BE2C (cell line): ENCODE results near the gene KLHDC8B.
A peak's percentile ranks its signal among the peaks of the same experiment; 100 is the strongest.

ENCODE experiments used
- DNase-seq: peaks from one replicate; pipeline ENCODE4 v3.0.0-alpha.2; 2020
- H3K27me3 ChIP-seq: fragments of 250-450 bp; sonication (Bioruptor Pico); 2 replicates; pipeline ENCODE4 v1.5.1; 2020; ENCODE audit warnings: mild to moderate bottlenecking
- H3K36me3 ChIP-seq: fragments of 250-450 bp; sonication (Bioruptor Pico); 2 replicates; pipeline ENCODE4 v1.5.1; 2020; ENCODE audit warnings: mild to moderate bottlenecking
- H3K4me1 ChIP-seq: fragments of 250-450 bp; sonication (Bioruptor Pico); 2 replicates; pipeline ENCODE4 v1.5.1; 2020
- H3K4me3 ChIP-seq: 2 replicates; pipeline ENCODE4 v1.5.1; 2011; ENCODE audit warnings: low read depth, low read length
- H3K9me3 ChIP-seq: fragments of 250-450 bp; sonication (Bioruptor Pico); 2 replicates; pipeline ENCODE4 v1.5.1; 2020
- TF ChIP-seq, protein P1 (sequence below): IDR thresholded peaks from 2 replicates; pipeline ENCODE4 v1.5.1; 2012; ENCODE audit warnings: mild to moderate bottlenecking, low read depth, low read length

KLHDC8B gene

DNA sequence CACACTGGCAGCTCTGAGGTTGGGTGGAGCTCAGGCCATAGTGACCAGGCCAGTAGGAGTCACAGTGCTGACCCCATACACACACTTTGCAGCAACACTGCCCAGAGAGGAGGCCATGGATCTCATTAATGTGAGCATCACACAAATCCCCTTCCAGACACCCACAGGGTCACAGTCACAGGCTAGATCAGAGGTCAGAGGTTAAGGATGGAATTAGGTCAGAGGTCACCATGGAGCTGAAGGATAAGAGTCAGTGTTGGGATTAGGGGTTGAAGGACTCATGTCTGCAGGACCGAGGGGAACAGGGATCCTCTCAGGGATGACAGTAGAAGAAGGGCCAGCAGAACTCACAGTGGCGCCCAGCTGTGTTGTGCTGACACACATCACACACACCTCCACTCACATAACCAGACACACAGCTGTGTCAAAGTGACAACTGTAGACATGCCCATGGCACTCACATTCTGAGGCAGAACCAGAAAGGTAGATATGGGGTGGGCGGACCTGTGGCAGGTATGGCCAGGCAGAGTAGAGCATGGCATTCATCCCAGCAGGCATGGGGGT lies 18.0 kb upstream of the KLHDC8B start:
- Histone ChIP-seq H3K4me3 (no peak overlapping the region), H3K9me3 (no peaks in the 10 kb centered on the region), H3K36me3 (no peaks in the 10 kb centered on the region), H3K27me3 (no peaks in the 10 kb centered on the region), H3K4me1 (no peaks in the 10 kb centered on the region)
- no peak for DNase-seq
- TF ChIP-seq, protein P1, sequence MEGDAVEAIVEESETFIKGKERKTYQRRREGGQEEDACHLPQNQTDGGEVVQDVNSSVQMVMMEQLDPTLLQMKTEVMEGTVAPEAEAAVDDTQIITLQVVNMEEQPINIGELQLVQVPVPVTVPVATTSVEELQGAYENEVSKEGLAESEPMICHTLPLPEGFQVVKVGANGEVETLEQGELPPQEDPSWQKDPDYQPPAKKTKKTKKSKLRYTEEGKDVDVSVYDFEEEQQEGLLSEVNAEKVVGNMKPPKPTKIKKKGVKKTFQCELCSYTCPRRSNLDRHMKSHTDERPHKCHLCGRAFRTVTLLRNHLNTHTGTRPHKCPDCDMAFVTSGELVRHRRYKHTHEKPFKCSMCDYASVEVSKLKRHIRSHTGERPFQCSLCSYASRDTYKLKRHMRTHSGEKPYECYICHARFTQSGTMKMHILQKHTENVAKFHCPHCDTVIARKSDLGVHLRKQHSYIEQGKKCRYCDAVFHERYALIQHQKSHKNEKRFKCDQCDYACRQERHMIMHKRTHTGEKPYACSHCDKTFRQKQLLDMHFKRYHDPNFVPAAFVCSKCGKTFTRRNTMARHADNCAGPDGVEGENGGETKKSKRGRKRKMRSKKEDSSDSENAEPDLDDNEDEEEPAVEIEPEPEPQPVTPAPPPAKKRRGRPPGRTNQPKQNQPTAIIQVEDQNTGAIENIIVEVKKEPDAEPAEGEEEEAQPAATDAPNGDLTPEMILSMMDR: no peak

DNA sequence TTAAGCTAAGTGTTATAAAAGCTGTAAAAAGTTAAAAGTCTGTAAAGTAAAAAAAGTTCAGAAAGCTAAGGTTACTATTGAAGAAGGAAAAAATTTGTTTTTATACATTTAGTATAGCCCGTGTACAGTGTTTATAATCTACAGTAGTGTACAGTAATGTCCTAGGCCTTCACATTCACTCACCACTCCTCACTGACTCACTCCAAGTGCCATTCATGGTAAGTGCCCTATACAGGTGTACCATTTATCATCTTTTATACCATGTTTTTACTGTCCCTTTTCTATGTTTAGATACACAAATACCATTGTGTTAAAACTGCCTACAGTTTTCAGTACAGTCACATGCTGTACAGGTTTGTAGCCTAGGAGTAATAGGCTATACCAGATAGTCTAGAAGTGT lies 14.1 kb upstream of the KLHDC8B start:
- no peak for DNase-seq
- TF ChIP-seq, protein P1: no peak
- Histone ChIP-seq H3K36me3 (no peaks in the 10 kb centered on the region), H3K4me3 (no peak overlapping the region), H3K9me3 (no peaks in the 10 kb centered on the region), H3K4me1 (no peaks in the 10 kb centered on the region), H3K27me3 (no peaks in the 10 kb centered on the region)

DNA sequence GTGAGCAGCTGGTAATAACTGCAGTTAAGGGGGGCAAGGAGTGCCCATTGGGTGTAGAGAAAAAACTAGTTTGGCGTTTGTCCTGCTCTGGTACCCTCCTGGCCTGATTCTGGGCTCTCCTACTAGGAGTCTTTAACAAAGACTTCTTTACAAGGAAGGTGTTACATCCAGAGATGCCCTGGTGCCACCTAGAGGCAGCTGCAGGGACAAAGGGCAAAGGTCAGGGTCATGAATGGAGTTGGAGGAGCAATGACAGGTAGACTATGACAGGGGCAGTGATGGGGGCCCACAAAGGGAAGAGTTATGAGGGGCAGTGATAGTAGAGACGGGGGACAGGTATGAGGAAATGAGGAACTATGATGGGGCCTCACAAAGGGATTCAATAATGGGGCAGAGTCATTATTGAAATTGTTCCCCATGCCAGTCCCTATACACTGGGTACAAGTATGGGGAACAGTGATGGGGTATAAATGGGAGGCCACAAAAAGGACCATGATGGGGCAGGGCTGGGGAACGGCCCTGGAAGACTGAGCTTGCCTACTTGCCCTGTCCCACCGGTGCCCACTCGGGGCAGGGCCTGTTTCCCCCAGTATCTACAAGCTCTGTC lies 13.2 kb upstream of the KLHDC8B start:
- Histone ChIP-seq H3K27me3 (no peaks in the 10 kb centered on the region), H3K4me1 (no peaks in the 10 kb centered on the region), H3K36me3 (peaks cover 3% of the 10 kb centered on the region; the same call in 1 of the 2 replicates), H3K9me3 (no peaks in the 10 kb centered on the region), H3K4me3 (no peak overlapping the region)
- TF ChIP-seq, protein P1: peak; percentile 53
- DNase-seq: peak; percentile 35

DNA sequence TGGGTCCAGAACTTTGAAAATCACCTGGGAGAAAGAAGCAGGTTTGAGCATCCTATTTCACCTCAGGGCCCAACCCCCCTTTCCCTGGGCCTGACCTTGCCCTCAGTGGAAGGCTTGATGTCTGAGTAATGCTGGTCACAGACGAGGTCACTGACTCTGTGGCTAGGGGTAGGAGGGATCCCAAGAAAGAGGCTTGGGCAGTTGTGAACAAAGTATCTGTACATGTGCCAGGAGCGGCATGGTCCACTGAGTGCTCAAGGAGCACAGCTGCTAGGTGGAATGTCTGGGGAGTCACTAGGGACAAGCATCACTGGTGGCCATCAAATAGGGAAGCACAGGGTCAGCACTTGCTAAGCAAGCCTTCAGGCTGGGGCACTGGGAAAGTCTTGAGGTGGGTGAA lies 12.6 kb upstream of the KLHDC8B start:
- Histone ChIP-seq H3K9me3 (no peaks in the 10 kb centered on the region), H3K4me1 (no peaks in the 10 kb centered on the region), H3K36me3 (peaks cover 3% of the 10 kb centered on the region; the same call in 1 of the 2 replicates), H3K27me3 (no peaks in the 10 kb centered on the region), H3K4me3 (no peak overlapping the region)
- DNase-seq: no peak
- TF ChIP-seq, protein P1: no peak

DNA sequence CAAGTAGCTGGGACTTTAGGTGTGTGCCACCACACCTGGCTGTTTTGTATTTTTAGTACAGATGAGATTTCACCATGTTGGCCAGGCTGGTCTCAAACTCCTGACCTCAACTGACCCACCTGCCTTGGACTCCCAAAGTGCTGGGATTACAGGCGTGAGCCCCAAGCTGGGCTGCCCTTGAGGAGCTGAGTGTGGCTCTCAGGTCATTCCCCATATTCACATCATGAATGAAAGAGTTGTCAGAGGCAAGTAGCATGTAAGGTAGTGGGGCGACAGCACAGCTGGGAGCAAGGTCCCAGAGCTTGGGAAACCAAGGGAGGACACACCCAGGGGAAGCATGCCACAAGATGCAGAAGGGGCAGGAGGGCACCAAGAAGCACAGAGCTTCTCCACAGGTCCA lies 10.2 kb upstream of the KLHDC8B start:
- H3K9me3 ChIP-seq: no peaks in the 10 kb centered on the region
- no peak for DNase-seq
- peaks cover 3% of the 10 kb centered on the region; the same call in 1 of the 2 replicates for H3K36me3 ChIP-seq
- no peak overlapping the region for H3K4me3 ChIP-seq
- no peaks in the 10 kb centered on the region for H3K27me3 ChIP-seq
- TF ChIP-seq, protein P1: no peak
- H3K4me1 ChIP-seq: no peaks in the 10 kb centered on the region

DNA sequence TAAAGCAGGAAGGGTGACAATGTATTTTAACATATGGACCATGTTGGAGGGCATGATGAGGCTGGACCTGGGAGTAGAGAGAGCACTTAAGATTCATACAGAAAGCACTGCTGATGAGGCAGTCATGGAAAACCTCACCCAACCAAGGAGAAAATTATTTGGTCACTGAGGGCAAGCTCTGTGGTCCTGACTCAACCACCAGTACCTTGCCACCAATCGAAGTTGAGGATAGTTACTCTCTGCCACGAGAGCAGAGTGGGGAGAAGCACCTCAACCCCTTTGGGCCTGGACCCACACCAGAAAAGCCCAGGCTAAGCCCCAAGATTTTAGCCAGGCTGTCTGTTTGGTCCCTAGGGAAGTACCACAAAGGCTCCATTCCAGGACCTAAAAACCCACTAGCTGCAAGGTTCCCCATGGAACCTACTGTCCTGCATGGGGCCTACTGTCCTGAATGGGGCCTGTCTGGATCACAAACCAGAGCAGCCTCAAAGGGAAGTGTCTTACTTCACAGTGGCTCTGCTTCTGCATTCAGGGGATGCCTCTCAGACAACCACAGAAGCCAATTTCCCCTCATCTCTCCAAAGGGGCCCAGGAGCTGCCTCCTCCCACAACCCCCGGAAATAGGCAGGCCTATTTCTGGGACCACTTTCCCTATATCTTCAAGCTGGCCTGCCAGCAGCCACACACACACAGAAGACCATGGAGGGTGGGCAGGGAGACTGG lies 9.4 kb upstream of the KLHDC8B start:
- TF ChIP-seq, protein P1: no peak
- H3K4me1 ChIP-seq: no peaks in the 10 kb centered on the region
- H3K27me3 ChIP-seq: no peaks in the 10 kb centered on the region
- H3K9me3 ChIP-seq: no peaks in the 10 kb centered on the region
- peaks cover 3% of the 10 kb centered on the region; the same call in 1 of the 2 replicates for H3K36me3 ChIP-seq
- no peak for DNase-seq
- H3K4me3 ChIP-seq: no peak overlapping the region
